Epidermal melanocyte (primary cell): ENCODE measurements around the gene GGA3.
"Not testable (repeated sequence)": the region's sequence is repeated elsewhere in the genome, so short reads cannot be mapped to it uniquely, and the experiment has no call there.

ENCODE experiments used
- DNase-seq: peaks from one replicate; pipeline ENCODE4 v3.0.0; 2011; ENCODE audit warnings: low spot score; ENCODE audit not compliant: insufficient read length

The GGA3 gene

GRCh38 chr17:75218131-75218530, 43.3 kb downstream of the GGA3 start:
- no peak for DNase-seq

GRCh38 chr17:75209061-75209460, 52.3 kb downstream of the GGA3 start:
- DNase-seq = no peak

- DNase-seq = no peak
Measured at GRCh38 chr17:75208161-75208560, 53.2 kb downstream of the GGA3 start.

- DNase-seq = no peak
Measured at GRCh38 chr17:75207760-75208159, 53.6 kb downstream of the GGA3 start.

- DNase-seq = not testable (repeated sequence)
Measured at GRCh38 chr17:75207050-75207407, 54.4 kb downstream of the GGA3 start.

GRCh38 chr17:75205793-75206163, 55.6 kb downstream of the GGA3 start:
- no peak for DNase-seq

- peak; percentile 99 for DNase-seq
Measured at GRCh38 chr17:75205037-75205792, 56.2 kb downstream of the GGA3 start, which contains the start of gene NUP85. Gene NUP85, plus strand, starts transcription at chr17:75205679. Its CDS starts 83 bp downstream, at chr17:75205762.

GRCh38 chr17:75199886-75200618, 61.4 kb downstream of the GGA3 start:
- no peak for DNase-seq

GRCh38 chr17:75194879-75195278, 66.5 kb downstream of the GGA3 start:
- DNase-seq = no peak

GRCh38 chr17:75191584-75191983, 69.8 kb downstream of the GGA3 start:
- DNase-seq = no peak

GRCh38 chr17:75188614-75189013, 72.8 kb downstream of the GGA3 start:
- DNase-seq = no peak
